Osteocyte (in vitro differentiated cells): ENCODE results near the gene DRC3. TPM values are rescaled to one million over a fixed set of nuclear protein-coding genes. Genes with fewer than 3 reads are reported as not detected.
A peak's percentile ranks its signal among the peaks of the same experiment; 100 is the strongest.

Experiments
- DNase-seq: peaks from one replicate; pipeline ENCODE4 v3.0.0; 2021; ENCODE audit warnings: mixed read lengths; ENCODE audit not compliant: unreplicated experiment; ENCODE audit errors: extremely low spot score
- H3K27ac Mint-ChIP-seq: one replicate; pipeline ENCODE4 v1.8.0; 2021; ENCODE audit warnings: mild to moderate bottlenecking, mixed read lengths; ENCODE audit not compliant: unreplicated experiment
- H3K27me3 Mint-ChIP-seq: one replicate; pipeline ENCODE4 v1.8.0; 2021; ENCODE audit warnings: mixed read lengths; ENCODE audit not compliant: unreplicated experiment
- H3K36me3 Mint-ChIP-seq: one replicate; pipeline ENCODE4 v1.8.0; 2021; ENCODE audit warnings: mixed read lengths; ENCODE audit not compliant: unreplicated experiment
- H3K4me1 Mint-ChIP-seq: one replicate; pipeline ENCODE4 v1.8.0; 2021; ENCODE audit warnings: mixed read lengths; ENCODE audit not compliant: unreplicated experiment
- H3K4me3 Mint-ChIP-seq: one replicate; pipeline ENCODE4 v1.8.0; 2021; ENCODE audit warnings: mild to moderate bottlenecking, moderate library complexity, mixed read lengths; ENCODE audit not compliant: unreplicated experiment
- H3K9me3 Mint-ChIP-seq: one replicate; pipeline ENCODE4 v1.8.0; 2021; ENCODE audit warnings: mixed read lengths; ENCODE audit not compliant: unreplicated experiment
- CTCF ChIP-seq: fragments of 200-600 bp; sonication (generic); IDR thresholded peaks from 2 replicates; pipeline ENCODE4 v1.5.0; 2021; ENCODE audit warnings: antibody characterized with exemption, mild to moderate bottlenecking, moderate library complexity
- long read RNA-seq: library from polyadenylated mRNA; unstranded; transcript quantifications from one replicate; pipeline ENCODE4 v2.0.0, GENCODE V29; 2021
- total RNA-seq: library from RNA; stranded (reverse); gene quantifications from 2 replicates; pipeline ENCODE4 v1.2.1, GENCODE V29; 2021

Gene DRC3
- total RNA-seq, result 2.1 and 2.9 TPM in 2 replicates
- long read RNA-seq, partial matches to known transcripts, result 2 of 17 reads
- long read RNA-seq, other reads (novel, unspliced or antisense), result 15 of 17 reads

- no peaks in the 10 kb centered on the region for H3K9me3 Mint-ChIP-seq
- no peaks in the 10 kb centered on the region for H3K27me3 Mint-ChIP-seq
- peaks cover 31% of the 10 kb centered on the region for H3K4me1 Mint-ChIP-seq
- peak within 1 kb of the TSS; percentile 94 for H3K27ac Mint-ChIP-seq
- H3K4me3 Mint-ChIP-seq, result peak within 1 kb of the TSS; percentile 93
- no peaks in the 10 kb centered on the region for H3K36me3 Mint-ChIP-seq
- peak; percentile 100 for DNase-seq
- no peak for TF ChIP-seq CTCF
These were observed at the start of gene DRC3, which contains the start of gene TOM1L2 for GRCh38 chr17:17972126-17972951. Gene DRC3 (plus strand): TSS chr17:17972862. CDS start chr17:17977599, 4,737 bp downstream. Gene TOM1L2 (minus strand): TSS chr17:17972400. CDS start chr17:17972313, 87 bp downstream.

- Mint-ChIP-seq H3K27ac (no peak overlapping the region), H3K4me3 (no peak overlapping the region), H3K27me3 (no peaks in the 10 kb centered on the region), H3K36me3 (peaks cover 4% of the 10 kb centered on the region), H3K4me1 (peaks cover 83% of the 10 kb centered on the region), H3K9me3 (no peaks in the 10 kb centered on the region)
- DNase-seq, result no peak
- no peak for TF ChIP-seq CTCF
These were observed 48.4 kb upstream of the DRC3 start for GRCh38 chr17:17924131-17924856.

- no peak overlapping the region for H3K4me3 Mint-ChIP-seq
- no peak for DNase-seq
- no peak overlapping the region for H3K27ac Mint-ChIP-seq
- no peaks in the 10 kb centered on the region for H3K9me3 Mint-ChIP-seq
- H3K36me3 Mint-ChIP-seq, result peaks cover 4% of the 10 kb centered on the region
- TF ChIP-seq CTCF, result no peak
- H3K27me3 Mint-ChIP-seq, result no peaks in the 10 kb centered on the region
- peaks cover 83% of the 10 kb centered on the region for H3K4me1 Mint-ChIP-seq
These were observed 47.8 kb upstream of the DRC3 start for GRCh38 chr17:17924857-17925250.

- no peak for TF ChIP-seq CTCF
- peak overlapping the region; percentile 80 for H3K27ac Mint-ChIP-seq
- H3K4me1 Mint-ChIP-seq, result peaks cover 77% of the 10 kb centered on the region
- no peaks in the 10 kb centered on the region for H3K27me3 Mint-ChIP-seq
- no peaks in the 10 kb centered on the region for H3K9me3 Mint-ChIP-seq
- DNase-seq, result no peak
- no peak overlapping the region for H3K4me3 Mint-ChIP-seq
- peaks cover 3% of the 10 kb centered on the region for H3K36me3 Mint-ChIP-seq
These were observed 46.6 kb upstream of the DRC3 start for GRCh38 chr17:17926036-17926435.
